Tibial artery (tissue), 4 donors: ENCODE data around the gene CSRP1.
A peak's percentile ranks its signal among the peaks of the same experiment; 100 is the strongest.

Experiments
- DNase-seq, 2 donors: peaks; one replicate each; pipeline ENCODE4 v3.0.0-alpha.2; 2019
- H3K27ac ChIP-seq, 2 donors: fragments of 200-600 bp; sonication (generic) in 1 of 2; 1 replicate in 1 of 2; 2 replicates in 1 of 2; pipeline ENCODE4 v1.5.1; 2018 to 2019; ENCODE audit warnings: mild to moderate bottlenecking in 1 of 2
- H3K27me3 ChIP-seq, 2 donors: fragments of 200-600 bp; sonication (generic) in 1 of 2; one replicate each; pipeline versions ENCODE4 v1.5.1 to v1.6.0; 2016 to 2019
- H3K36me3 ChIP-seq, 3 donors: fragments of 200-600 bp; sonication (generic) in 2 of 3; one replicate each; pipeline ENCODE4 v1.5.1; 2016 to 2019; ENCODE audit warnings: mild to moderate bottlenecking in 2 of 3
- H3K4me1 ChIP-seq, 4 donors: fragments of 200-600 bp; sonication (generic) in 2 of 4; 1 replicate in 3 of 4; 2 replicates in 1 of 4; pipeline ENCODE4 v1.5.1; 2016 to 2019
- H3K4me3 ChIP-seq, 2 donors: fragments of 200-600 bp; sonication (generic) in 1 of 2; 1 replicate in 1 of 2; 2 replicates in 1 of 2; pipeline ENCODE4 v1.5.1; 2018 to 2019; ENCODE audit warnings: mild to moderate bottlenecking in 2 of 2
- H3K9me3 ChIP-seq, 3 donors: fragments of 200-600 bp; sonication (generic) in 1 of 3; one replicate each; pipeline ENCODE4 v1.5.1; 2016 to 2019
- intact Hi-C: fragments of 100-400 bp; cut with DNase I; formaldehyde crosslinking; loops from one replicate; pipeline ENCODE4 v1.15.0; 2023; ENCODE audit warnings: low total_unique reads
- TF ChIP-seq, protein P1 (sequence below), 2 experiments: fragments of 200-600 bp in 1 of 2; fragments of 450-650 bp in 1 of 2; IDR thresholded peaks; one replicate each; pipeline ENCODE4 v1.5.1; 2017 to 2019; ENCODE audit warnings: antibody characterized with exemption in 2 of 2, mild to moderate bottlenecking in 1 of 2, moderate library complexity in 1 of 2

The CSRP1 gene

DNA sequence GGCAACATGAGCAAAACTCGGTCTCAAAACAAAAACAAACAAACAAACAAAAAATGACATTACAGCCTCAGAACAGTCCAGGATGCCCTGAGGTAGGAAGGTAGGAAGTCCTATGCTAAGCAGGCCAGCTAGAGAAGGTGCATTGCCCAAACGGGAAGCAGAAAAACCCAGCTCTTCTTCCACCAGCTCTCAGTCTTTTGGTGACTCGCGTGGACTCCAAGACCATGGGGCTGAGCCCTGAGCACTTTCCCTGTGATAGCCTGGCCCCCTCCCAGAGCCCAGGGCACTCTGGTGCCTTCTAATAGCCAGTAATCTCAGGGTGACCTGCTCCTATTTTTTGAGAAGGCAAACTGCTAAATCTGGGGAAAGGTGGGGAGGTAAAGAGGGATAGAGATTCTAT, 54.1 kb downstream of the CSRP1 start:
- Histone ChIP-seq H3K27me3 (no peaks in the 10 kb centered on the region), H3K4me3 (no peak overlapping the region), H3K4me1 (peaks cover 0 to 31% (median 19%) of the 10 kb centered on the region in 4 donors), H3K9me3 (no peaks in the 10 kb centered on the region), H3K36me3 (no peaks in the 10 kb centered on the region), H3K27ac (no peak overlapping the region)
- DNase-seq = peak in 1 of 2 donors; percentile 15
- TF ChIP-seq, protein P1, sequence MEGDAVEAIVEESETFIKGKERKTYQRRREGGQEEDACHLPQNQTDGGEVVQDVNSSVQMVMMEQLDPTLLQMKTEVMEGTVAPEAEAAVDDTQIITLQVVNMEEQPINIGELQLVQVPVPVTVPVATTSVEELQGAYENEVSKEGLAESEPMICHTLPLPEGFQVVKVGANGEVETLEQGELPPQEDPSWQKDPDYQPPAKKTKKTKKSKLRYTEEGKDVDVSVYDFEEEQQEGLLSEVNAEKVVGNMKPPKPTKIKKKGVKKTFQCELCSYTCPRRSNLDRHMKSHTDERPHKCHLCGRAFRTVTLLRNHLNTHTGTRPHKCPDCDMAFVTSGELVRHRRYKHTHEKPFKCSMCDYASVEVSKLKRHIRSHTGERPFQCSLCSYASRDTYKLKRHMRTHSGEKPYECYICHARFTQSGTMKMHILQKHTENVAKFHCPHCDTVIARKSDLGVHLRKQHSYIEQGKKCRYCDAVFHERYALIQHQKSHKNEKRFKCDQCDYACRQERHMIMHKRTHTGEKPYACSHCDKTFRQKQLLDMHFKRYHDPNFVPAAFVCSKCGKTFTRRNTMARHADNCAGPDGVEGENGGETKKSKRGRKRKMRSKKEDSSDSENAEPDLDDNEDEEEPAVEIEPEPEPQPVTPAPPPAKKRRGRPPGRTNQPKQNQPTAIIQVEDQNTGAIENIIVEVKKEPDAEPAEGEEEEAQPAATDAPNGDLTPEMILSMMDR (IDR thresholded peaks at IDR 0.05) = no peak
- intact Hi-C loops = loop anchor here (10.0 kb wide), 1 partner anchor 262 kb away; no protein-coding TSS in a partner anchor

DNA sequence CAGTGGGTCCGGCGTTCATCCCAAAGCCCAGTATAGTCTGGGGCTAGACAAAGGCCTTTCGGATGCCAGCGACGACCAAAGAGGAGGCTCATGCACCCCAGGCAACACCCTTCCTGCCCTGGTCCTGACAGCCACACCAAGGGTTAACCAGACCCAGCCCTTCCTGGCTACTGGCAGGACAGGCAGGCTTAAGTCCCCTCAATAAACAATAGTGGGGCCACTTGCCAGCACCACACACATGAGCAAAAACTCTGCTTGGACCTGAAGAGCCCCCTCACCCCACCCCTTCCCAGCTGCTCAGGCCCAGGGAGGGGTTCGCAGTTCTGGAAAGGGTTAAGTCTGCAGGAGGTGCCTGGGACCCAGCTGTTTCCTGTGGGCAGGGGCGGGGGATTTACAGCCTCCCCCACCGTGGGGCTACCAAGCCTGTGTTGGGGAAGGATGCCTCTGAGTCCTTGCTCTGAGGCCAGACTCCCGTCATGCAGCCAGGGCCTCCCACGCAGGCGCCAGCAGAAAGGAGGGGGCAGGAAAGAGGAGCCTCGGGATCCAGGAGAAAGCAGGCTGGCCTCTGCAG, 56.1 kb downstream of the CSRP1 start:
- Histone ChIP-seq H3K9me3 (no peaks in the 10 kb centered on the region), H3K4me3 (no peak overlapping the region), H3K27me3 (no peaks in the 10 kb centered on the region), H3K36me3 (no peaks in the 10 kb centered on the region), H3K4me1 (peaks cover 0 to 28% (median 16%) of the 10 kb centered on the region in 4 donors), H3K27ac (peak overlapping the region; percentile 49 to 69)
- TF ChIP-seq, protein P1 (IDR thresholded peaks at IDR 0.05) = no peak
- intact Hi-C loops = loop anchor here (10.0 kb wide), 1 partner anchor 264 kb away; no protein-coding TSS in a partner anchor
- peak; percentile 68 to 82 for DNase-seq

DNA sequence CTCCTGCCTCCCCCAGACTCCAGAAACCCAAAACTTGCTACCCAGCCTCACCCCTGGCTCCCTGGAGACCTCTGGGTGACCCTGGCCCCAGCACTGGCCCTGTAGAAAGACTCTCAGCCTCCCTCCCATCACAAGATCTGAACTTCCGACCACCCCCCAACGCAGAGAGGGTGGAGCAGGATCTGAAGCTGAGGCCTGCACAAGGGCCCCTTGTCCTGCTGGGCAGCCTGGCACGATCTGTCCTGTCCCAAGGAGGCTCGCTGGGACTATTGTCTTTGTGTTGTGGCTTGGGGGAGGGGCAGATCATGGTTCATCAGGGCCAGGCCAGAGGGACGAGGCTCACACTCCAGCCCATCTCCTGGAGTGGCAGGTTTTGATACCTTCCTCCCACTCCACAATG, 57.9 kb downstream of the CSRP1 start:
- no peaks in the 10 kb centered on the region for H3K9me3 ChIP-seq
- no peaks in the 10 kb centered on the region for H3K27me3 ChIP-seq
- intact Hi-C loops = loop anchor here (2.0 to 5.0 kb wide), 2 partner anchors 33 to 64 kb away; no protein-coding TSS in a partner anchor
- H3K4me3 ChIP-seq = no peak overlapping the region
- no peak for DNase-seq
- TF ChIP-seq, protein P1 (IDR thresholded peaks at IDR 0.05) = no peak
- H3K27ac ChIP-seq = peak overlapping the region in 1 of 2 donors; percentile 20
- no peaks in the 10 kb centered on the region for H3K36me3 ChIP-seq
- peaks cover 0 to 25% (median 16%) of the 10 kb centered on the region in 4 donors for H3K4me1 ChIP-seq

DNA sequence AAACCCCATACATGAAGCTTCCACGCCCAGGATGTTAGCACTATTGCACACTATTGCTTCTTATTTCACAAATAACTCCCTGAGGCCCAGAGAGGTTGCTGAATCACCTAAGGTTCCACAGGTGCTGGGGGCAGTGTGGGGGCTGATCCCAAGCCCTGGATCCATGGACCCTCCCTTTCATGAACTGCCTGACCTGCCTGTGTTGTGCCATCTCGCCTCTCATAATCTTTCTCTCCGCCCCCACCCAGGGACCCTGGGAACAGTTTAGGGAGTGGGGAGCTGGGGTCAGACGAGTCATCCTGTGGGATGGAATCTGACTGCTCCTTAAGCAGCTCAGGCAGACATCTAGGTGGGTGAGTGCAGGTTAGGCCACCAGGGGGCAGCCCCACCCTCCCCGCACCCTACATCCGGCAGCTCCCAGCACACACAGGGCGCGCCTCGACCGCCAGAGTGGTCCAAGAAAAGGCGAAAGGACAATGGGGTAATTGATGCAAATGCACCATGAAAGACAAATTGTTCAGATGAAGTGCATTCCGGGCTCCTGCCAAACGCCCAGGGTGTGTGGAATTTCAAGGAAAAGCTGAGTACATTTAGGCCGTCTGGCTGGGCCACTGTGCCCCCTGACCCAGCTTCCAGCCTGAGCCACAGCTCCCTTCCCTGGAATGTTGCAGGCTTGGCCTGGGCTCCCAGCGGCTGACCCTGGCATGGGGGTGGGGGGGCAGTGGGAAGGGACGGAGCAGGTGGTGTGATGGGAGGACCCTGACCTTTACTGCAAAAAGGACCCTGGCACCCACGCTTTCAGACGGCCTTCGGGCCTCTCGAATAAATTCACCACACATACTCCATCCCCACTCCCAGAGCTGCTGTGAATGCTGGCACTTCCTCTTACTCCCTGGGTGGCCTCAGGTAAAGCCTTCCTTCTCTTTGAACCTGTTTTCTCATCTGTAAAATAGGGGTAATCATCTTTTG, 58.7 kb downstream of the CSRP1 start:
- peak; percentile 71 to 87 for DNase-seq
- intact Hi-C loops = loop anchor here (2.0 to 5.0 kb wide), 2 partner anchors 34 to 65 kb away; no protein-coding TSS in a partner anchor
- H3K36me3 ChIP-seq = no peaks in the 10 kb centered on the region
- no peak overlapping the region for H3K27ac ChIP-seq
- H3K9me3 ChIP-seq = no peaks in the 10 kb centered on the region
- no peak overlapping the region for H3K4me3 ChIP-seq
- TF ChIP-seq, protein P1 (IDR thresholded peaks at IDR 0.05) = peak; percentile 86 to 87
- H3K4me1 ChIP-seq = peaks cover 0 to 25% (median 16%) of the 10 kb centered on the region in 4 donors
- H3K27me3 ChIP-seq = no peaks in the 10 kb centered on the region

DNA sequence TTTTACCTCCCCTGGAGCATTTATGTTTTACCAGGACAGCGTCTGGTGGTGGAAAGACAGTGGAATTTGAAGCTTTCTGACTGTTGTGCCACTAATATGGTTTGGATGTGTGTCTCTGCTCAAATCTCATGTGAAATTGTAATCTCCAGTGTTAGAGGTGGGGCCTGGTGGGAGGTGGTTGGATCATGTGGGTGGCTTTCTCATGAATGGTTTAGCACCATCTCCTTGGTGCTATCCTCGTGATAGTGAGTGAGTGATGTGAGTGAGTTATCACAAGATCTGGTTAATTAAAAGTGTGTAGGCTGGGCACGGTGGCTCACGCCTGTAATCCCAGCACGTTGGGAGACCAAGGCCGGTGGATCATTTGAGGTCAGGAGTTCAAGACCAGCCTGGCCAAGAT, 61.6 kb downstream of the CSRP1 start:
- H3K4me3 ChIP-seq = no peak overlapping the region
- no peak for DNase-seq
- no peaks in the 10 kb centered on the region for H3K27me3 ChIP-seq
- H3K9me3 ChIP-seq = no peaks in the 10 kb centered on the region
- no peaks in the 10 kb centered on the region for H3K36me3 ChIP-seq
- intact Hi-C loops = loop anchor here (5.0 kb wide), 1 partner anchor 37 kb away; no protein-coding TSS in a partner anchor
- TF ChIP-seq, protein P1 (IDR thresholded peaks at IDR 0.05) = no peak
- peaks cover 0 to 14% (median 6%) of the 10 kb centered on the region in 4 donors for H3K4me1 ChIP-seq
- H3K27ac ChIP-seq = no peak overlapping the region
